HepG2 (cell line): ENCODE results near the gene DHRS13. TPM values are rescaled to one million over a fixed set of nuclear protein-coding genes. Genes with fewer than 3 reads are reported as not detected.
"Not testable (repeated sequence)": the region's sequence is repeated elsewhere in the genome, so short reads cannot be mapped to it uniquely, and the experiment has no call there.

Source experiments
- ATAC-seq: fragments of 200-7000 bp; cut with Tn5 transposase; 3 replicates; pipeline ENCODE4 v1.9.1; 2020; ENCODE audit warnings: mild to moderate bottlenecking, moderate library complexity
- BruUV-seq: library from RNA; stranded (reverse); fragments of 400-500 nt; replicated peaks from 2 replicates; lab custom pipeline; 2021; lab: Mats Ljungman, UMichigan
- CTCF ChIA-PET: fragments of 300-600 bp; formaldehyde crosslinking; extraction: SDS; loops from one replicate; lab custom pipeline; 2021; ENCODE audit warnings: low total read pairs, inconsistent platforms, low intra/inter-chr PET ratio; lab: Yijun Ruan, JAX
- POLR2A ChIA-PET: fragments of 350-600 bp; sonication (Branson Sonifier 250); formaldehyde crosslinking; loops from one replicate; lab custom pipeline; 2020; ENCODE audit warnings: antibody characterized with exemption, inconsistent platforms; lab: Yijun Ruan, JAX
- DNase-seq: peaks from one replicate; pipeline ENCODE4 v3.0.0-alpha.2; 2015; ENCODE audit warnings: low spot score
- FAIRE-seq: peaks from 3 replicates; lab custom pipeline; 2011; peaks lifted over from hg19 to GRCh38; lab: Jason Lieb, UNC
- H2AFZ ChIP-seq: one replicate; pipeline ENCODE4 v1.6.1; 2011; ENCODE audit warnings: low read length, inconsistent platforms
- H3K27ac ChIP-seq: fragments of 300-600 bp; 3 replicates; pipeline ENCODE4 v1.8.0; 2011; ENCODE audit warnings: mixed run types, mild to moderate bottlenecking, mixed read lengths, low read length, inconsistent platforms; ENCODE audit not compliant: insufficient read depth; ENCODE audit errors: extremely low read length
- H3K27me3 ChIP-seq, 2 experiments: fragments of 200-600 bp in 1 of 2; 2 replicates in 1 of 2; 3 replicates in 1 of 2; pipeline versions ENCODE4 v1.6.0 to v1.8.0; 2011; ENCODE audit warnings: low read length in 2 of 2, mild to moderate bottlenecking in 2 of 2, moderate library complexity in 2 of 2, inconsistent platforms in 1 of 2; ENCODE audit not compliant: insufficient read depth in 2 of 2, control insufficient read depth in 1 of 2
- H3K36me3 ChIP-seq, 2 experiments: fragments of 200-600 bp in 1 of 2; replicated peaks in 1 of 2; 2 replicates in 1 of 2; 3 replicates in 1 of 2; pipeline versions ENCODE4 v1.5.1 to v1.8.0; 2011; ENCODE audit warnings: low read length in 2 of 2, inconsistent platforms in 1 of 2; ENCODE audit not compliant: insufficient read depth in 2 of 2, control insufficient read depth in 1 of 2
- H3K4me1 ChIP-seq: 2 replicates; pipeline ENCODE4 v1.5.1; 2012; ENCODE audit warnings: low read length, inconsistent platforms; ENCODE audit not compliant: insufficient read depth
- H3K4me2 ChIP-seq: 2 replicates; pipeline ENCODE4 v1.6.0; 2011; ENCODE audit warnings: low read depth, low read length, inconsistent platforms
- H3K4me3 ChIP-seq, 3 experiments: fragments of 200-600 bp in 1 of 3; sonication (generic), shearing (Covaris generic) in 1 of 3; replicated peaks in 1 of 3; 2 replicates each; pipeline ENCODE4 v1.5.1; 2011 to 2016; ENCODE audit warnings: low read length in 3 of 3, inconsistent platforms in 2 of 3, low read depth in 2 of 3, mild to moderate bottlenecking in 2 of 3, control low read depth in 1 of 3, mixed read lengths in 1 of 3; ENCODE audit not compliant: insufficient read depth in 1 of 3
- H3K79me2 ChIP-seq: one replicate; pipeline ENCODE4 v1.6.1; 2011; ENCODE audit warnings: low read length, inconsistent platforms; ENCODE audit not compliant: insufficient read depth
- H3K9ac ChIP-seq: 2 replicates; pipeline ENCODE4 v1.6.0; 2011; ENCODE audit warnings: mild to moderate bottlenecking, low read depth, low read length, inconsistent platforms; ENCODE audit not compliant: insufficient read depth
- H3K9me3 ChIP-seq: 2 replicates; pipeline ENCODE4 v1.5.1; 2012; ENCODE audit warnings: mild to moderate bottlenecking, low read length
- H4K20me1 ChIP-seq: 2 replicates; pipeline ENCODE4 v1.6.0; 2011; ENCODE audit warnings: inconsistent platforms, mild to moderate bottlenecking, low read length, moderate library complexity; ENCODE audit not compliant: insufficient read depth
- ATF7 ChIP-seq, 2 experiments: fragments of 450-650 bp in 1 of 2; sonication (generic) in 1 of 2; formaldehyde crosslinking in 1 of 2; IDR thresholded peaks; 2 replicates each; pipeline versions ENCODE4 v1.4.0 to v1.6.1; 2016 to 2020; ENCODE audit warnings: antibody characterized with exemption in 1 of 2, mild to moderate bottlenecking in 1 of 2, missing genetic modification reagents in 1 of 2
- CEBPB ChIP-seq: IDR thresholded peaks from 2 replicates; pipeline ENCODE4 v1.6.1; 2011; ENCODE audit warnings: low read depth, low read length, improper control_type of control experiment, borderline replicate concordance
- CEBPZ ChIP-seq: IDR thresholded peaks from 2 replicates; pipeline ENCODE4 v1.6.1; 2012; ENCODE audit warnings: low read length, improper control_type of control experiment
- FOXA1 ChIP-seq, 2 experiments: fragments of 450-650 bp in 1 of 2; sonication (generic) in 1 of 2; formaldehyde crosslinking in 1 of 2; IDR thresholded peaks; 2 replicates each; pipeline versions ENCODE4 v1.4.0 to v1.6.1; 2016 to 2020; ENCODE audit warnings: missing genetic modification reagents in 1 of 2
- HOXA5 ChIP-seq: sonication (generic); formaldehyde crosslinking; IDR thresholded peaks from 2 replicates; pipeline ENCODE4 v1.4.0; 2020; ENCODE audit warnings: missing genetic modification reagents
- JUND ChIP-seq: sonication (generic); formaldehyde crosslinking; IDR thresholded peaks from 2 replicates; pipeline ENCODE4 v1.8.0; 2022; ENCODE audit warnings: mild to moderate bottlenecking, missing genetic modification reagents
- MED8 ChIP-seq: sonication (generic); formaldehyde crosslinking; IDR thresholded peaks from 2 replicates; pipeline ENCODE4 v1.8.1; 2023; ENCODE audit warnings: mild to moderate bottlenecking, missing genetic modification reagents; ENCODE audit not compliant: insufficient replicate concordance
- NFIC ChIP-seq: IDR thresholded peaks from 2 replicates; pipeline ENCODE4 v1.6.1; 2012; ENCODE audit warnings: mild to moderate bottlenecking, low read length, inconsistent platforms
- ZNF264 ChIP-seq: sonication (generic); formaldehyde crosslinking; IDR thresholded peaks from 2 replicates; pipeline ENCODE4 v1.4.0; 2020; ENCODE audit warnings: missing genetic modification reagents
- ZNF772 ChIP-seq: sonication (generic); formaldehyde crosslinking; IDR thresholded peaks from 2 replicates; pipeline ENCODE4 v1.5.0; 2020; ENCODE audit warnings: mild to moderate bottlenecking, missing genetic modification reagents
- WGBS: methylation state at CpG from one replicate; pipeline ENCODE4 v1.1.6; 2017; ENCODE audit warnings: low lambda C conversion rate; 5-methylcytosine and 5-hydroxymethylcytosine counted together
- in situ Hi-C: cut with HindIII; loops from 2 replicates; pipeline ENCODE4 v1.10.0; 2017; ENCODE audit warnings: low pct_unique_long_range_greater_than_20kb; ENCODE audit not compliant: extremely low pct_ligation_motif_present
- intact Hi-C: fragments of 100-400 bp; cut with micrococcal nuclease; formaldehyde crosslinking; loops from one replicate; pipeline ENCODE4 v1.10.0; 2022; ENCODE audit not compliant: unreplicated experiment
- polyA plus RNA-seq, 8 experiments: library from polyadenylated mRNA; depleted of rRNA in 3 of 8; stranded (reverse) in 7 of 8; unstranded in 1 of 8; fragments of >200 nt; fragmentation: Illumina TruSeq in 4 of 8; extraction: Trizol in 4 of 8; gene quantifications; 2 replicates each; pipeline versions ENCODE4 v1.2.1 to v1.2.3, GENCODE V29; 2011 to 2016; ENCODE audit warnings: low read depth in 4 of 8, missing spikeins in 1 of 8, mixed read lengths in 1 of 8; ENCODE audit not compliant: insufficient read depth in 1 of 8
- total RNA-seq, 5 experiments: library from RNA; depleted of rRNA; stranded (reverse); fragments of >200 nt; fragmentation: Illumina TruSeq; extraction: Trizol; gene quantifications; 2 replicates each; pipeline ENCODE4 v1.2.3, GENCODE V29; 2016; ENCODE audit warnings: low read depth in 1 of 5
- TF ChIP-seq, protein P1 (sequence below): sonication (generic); formaldehyde crosslinking; conservative IDR thresholded peaks from 2 replicates; pipeline ENCODE4 v1.8.1; 2023; ENCODE audit warnings: missing genetic modification reagents
- TF ChIP-seq, protein P2 (sequence below): sonication (generic); formaldehyde crosslinking; IDR thresholded peaks from 2 replicates; pipeline ENCODE4 v1.8.0; 2022; ENCODE audit warnings: mild to moderate bottlenecking, missing genetic modification reagents, moderate library complexity

Gene DHRS13
- total and polyA plus RNA-seq, 2 of the 13 experiments (the other 11 are each of a cell fraction or from before 2014, with no cell fraction given) = 11.8 to 12.6 TPM

DNA sequence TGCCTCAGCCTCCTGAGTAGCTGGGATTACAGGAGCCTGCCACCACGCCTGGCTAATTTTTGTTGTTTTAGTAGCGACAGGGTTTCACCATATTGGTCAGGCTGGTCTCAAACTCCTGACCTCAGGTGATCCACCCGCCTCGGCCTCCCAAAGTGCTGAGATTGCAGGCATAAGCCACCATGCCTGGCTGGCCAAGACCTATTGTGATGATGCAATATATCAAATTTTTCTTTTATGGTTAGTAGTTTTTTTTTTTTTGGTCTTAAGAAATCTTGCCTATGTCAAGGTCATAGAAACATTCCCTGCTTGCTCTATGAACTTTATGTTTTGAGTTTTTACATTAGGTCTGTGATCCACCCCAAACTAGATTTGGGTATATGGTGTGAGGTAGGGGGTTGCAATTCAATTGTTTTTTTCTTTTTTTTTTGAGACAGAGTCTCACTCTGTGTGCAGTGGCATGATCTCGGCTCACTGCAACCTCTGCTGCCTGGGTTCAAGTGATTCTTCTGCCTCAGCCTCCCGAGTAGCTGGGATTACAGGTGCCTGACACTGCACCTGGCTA lies 25.6 kb downstream of the DHRS13 start:
- in situ Hi-C loops = loop anchor here (25.0 kb wide), 1 partner anchor 240 kb away; the partner anchor contains the start of gene BLTP2
- intact Hi-C loops, FAIRE-seq: not testable (repeated sequence)

GRCh38 chr17:28875848-28876550 lies 26.9 kb downstream of the DHRS13 start:
- no peaks in the 10 kb centered on the region for H4K20me1 ChIP-seq
- H3K4me2 ChIP-seq = no peak overlapping the region
- H3K9me3 ChIP-seq = no peaks in the 10 kb centered on the region
- ChIA-PET POLR2A (no interaction called here), CTCF (no interaction called here)
- no TSS peak for BruUV-seq
- ATAC-seq (no peak), FAIRE-seq (no peak), DNase-seq (no peak)
- no peaks in the 10 kb centered on the region for H3K79me2 ChIP-seq
- peaks cover 9% of the 10 kb centered on the region for H3K4me1 ChIP-seq
- no peak overlapping the region for H2AFZ ChIP-seq
- 25% methylated on average over 1 of the region's 1 CpG for WGBS
- no peak overlapping the region for H3K4me3 ChIP-seq
- no peak overlapping the region for H3K9ac ChIP-seq
- no peak overlapping the region for H3K27ac ChIP-seq
- H3K36me3 ChIP-seq = peaks cover 7 to 18% of the 10 kb centered on the region in 2 experiments; a peak in 4 of 5 replicates
- peaks cover 0 to 1% of the 10 kb centered on the region in 2 experiments; a peak in 1 of 5 replicates for H3K27me3 ChIP-seq
- in situ Hi-C loops = loop anchor here (25.0 kb wide), 1 partner anchor 239 kb away; the partner anchor contains the start of gene BLTP2
- intact Hi-C loops = no loop called here
- TF ChIP-seq HOXA5 (CRISPR knock-in tag) = no peak
- TF ChIP-seq, protein P1, sequence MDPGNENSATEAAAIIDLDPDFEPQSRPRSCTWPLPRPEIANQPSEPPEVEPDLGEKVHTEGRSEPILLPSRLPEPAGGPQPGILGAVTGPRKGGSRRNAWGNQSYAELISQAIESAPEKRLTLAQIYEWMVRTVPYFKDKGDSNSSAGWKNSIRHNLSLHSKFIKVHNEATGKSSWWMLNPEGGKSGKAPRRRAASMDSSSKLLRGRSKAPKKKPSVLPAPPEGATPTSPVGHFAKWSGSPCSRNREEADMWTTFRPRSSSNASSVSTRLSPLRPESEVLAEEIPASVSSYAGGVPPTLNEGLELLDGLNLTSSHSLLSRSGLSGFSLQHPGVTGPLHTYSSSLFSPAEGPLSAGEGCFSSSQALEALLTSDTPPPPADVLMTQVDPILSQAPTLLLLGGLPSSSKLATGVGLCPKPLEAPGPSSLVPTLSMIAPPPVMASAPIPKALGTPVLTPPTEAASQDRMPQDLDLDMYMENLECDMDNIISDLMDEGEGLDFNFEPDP = no peak
- TF ChIP-seq MED8 (CRISPR knock-in tag) = no peak
- no peak for TF ChIP-seq CEBPZ
- no peak for TF ChIP-seq NFIC
- no peak for TF ChIP-seq JUND
- TF ChIP-seq ZNF264 (CRISPR knock-in tag) = no peak
- no peak for TF ChIP-seq ZNF772 (CRISPR knock-in tag)
- TF ChIP-seq FOXA1 (IDR thresholded peaks at IDR 0.05) = no peak
- no peak for TF ChIP-seq FOXA1 (CRISPR knock-in tag; IDR thresholded peaks at IDR 0.05)
- TF ChIP-seq, protein P2, sequence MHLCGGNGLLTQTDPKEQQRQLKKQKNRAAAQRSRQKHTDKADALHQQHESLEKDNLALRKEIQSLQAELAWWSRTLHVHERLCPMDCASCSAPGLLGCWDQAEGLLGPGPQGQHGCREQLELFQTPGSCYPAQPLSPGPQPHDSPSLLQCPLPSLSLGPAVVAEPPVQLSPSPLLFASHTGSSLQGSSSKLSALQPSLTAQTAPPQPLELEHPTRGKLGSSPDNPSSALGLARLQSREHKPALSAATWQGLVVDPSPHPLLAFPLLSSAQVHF (CRISPR knock-in tag) = no peak

More for the DNA sequence above, 25.6 kb downstream of the DHRS13 start:
- BruUV-seq; POLR2A ChIA-PET; ATAC-seq; H3K27me3 ChIP-seq; H3K4me1 ChIP-seq; H2AFZ ChIP-seq; H3K4me2 ChIP-seq; H4K20me1 ChIP-seq; H3K9me3 ChIP-seq; H3K9ac ChIP-seq; DNase-seq; H3K79me2 ChIP-seq; H3K4me3 ChIP-seq; H3K27ac ChIP-seq; TF ChIP-seq ATF7 (CRISPR knock-in tag; IDR thresholded peaks at IDR 0.05): not testable (repeated sequence)
- peaks cover 18 to 30% of the 10 kb centered on the region in 2 experiments; a peak in 4 of 5 replicates for H3K36me3 ChIP-seq
- CTCF ChIA-PET = interaction anchor here (2.4 kb wide), 1 partner anchor 114 kb away, joined by 20 read pairs; no protein-coding TSS in a partner anchor
- TF ChIP-seq ATF7 (IDR thresholded peaks at IDR 0.05) (peak; percentile 83), CEBPB (peak; percentile 28; the same call in 1 of the 2 replicates)
- 94% methylated on average over 6 of the region's 6 CpGs for WGBS
